Epithelial cell of prostate (primary cell): ENCODE measurements around the gene SMIM32.

Source experiments
- DNase-seq: peaks from one replicate; pipeline ENCODE4 v3.0.0-alpha.2; 2011; ENCODE audit warnings: low read depth, low spot score
- H3K27ac ChIP-seq: fragments of 450-650 bp; 2 replicates; pipeline ENCODE4 v1.5.1; 2017; ENCODE audit warnings: mild to moderate bottlenecking

The SMIM32 gene

DNA sequence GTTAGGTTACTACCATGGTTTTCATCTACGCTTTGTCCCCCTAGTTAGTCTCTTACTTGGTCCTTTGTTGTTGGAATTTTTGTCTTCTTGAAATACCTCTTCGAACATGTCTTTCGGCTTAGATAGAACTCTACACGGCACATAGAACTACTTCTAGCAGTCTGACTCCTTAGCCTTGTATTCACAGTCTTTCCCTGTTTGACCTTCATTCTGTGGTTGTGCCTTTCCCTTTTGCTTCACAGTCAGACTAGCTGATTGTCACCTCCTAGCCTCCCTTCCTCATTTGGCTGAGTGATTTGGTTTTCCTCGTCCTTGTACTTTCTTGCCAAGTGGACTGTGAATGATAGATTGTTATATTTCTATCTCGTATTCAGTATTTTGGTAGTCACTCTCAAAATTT, 49.6 kb downstream of the SMIM32 start:
- H3K27ac ChIP-seq = no peak overlapping the region
- no peak for DNase-seq

- no peak overlapping the region for H3K27ac ChIP-seq
Observed at GRCh38 chr5:136141561-136141960, 51.4 kb downstream of the SMIM32 start.

More at GRCh38 chr5:136141561-136141960, 51.4 kb downstream of the SMIM32 start:
- DNase-seq = no peak
